ENCODE data around the gene RASGRP2. TPM values are rescaled to one million over a fixed set of nuclear protein-coding genes. Genes with fewer than 3 reads are reported as not detected.

The RASGRP2 gene
- total RNA-seq, 1 donor from 2014 or later, result 12.0 TPM

DNA sequence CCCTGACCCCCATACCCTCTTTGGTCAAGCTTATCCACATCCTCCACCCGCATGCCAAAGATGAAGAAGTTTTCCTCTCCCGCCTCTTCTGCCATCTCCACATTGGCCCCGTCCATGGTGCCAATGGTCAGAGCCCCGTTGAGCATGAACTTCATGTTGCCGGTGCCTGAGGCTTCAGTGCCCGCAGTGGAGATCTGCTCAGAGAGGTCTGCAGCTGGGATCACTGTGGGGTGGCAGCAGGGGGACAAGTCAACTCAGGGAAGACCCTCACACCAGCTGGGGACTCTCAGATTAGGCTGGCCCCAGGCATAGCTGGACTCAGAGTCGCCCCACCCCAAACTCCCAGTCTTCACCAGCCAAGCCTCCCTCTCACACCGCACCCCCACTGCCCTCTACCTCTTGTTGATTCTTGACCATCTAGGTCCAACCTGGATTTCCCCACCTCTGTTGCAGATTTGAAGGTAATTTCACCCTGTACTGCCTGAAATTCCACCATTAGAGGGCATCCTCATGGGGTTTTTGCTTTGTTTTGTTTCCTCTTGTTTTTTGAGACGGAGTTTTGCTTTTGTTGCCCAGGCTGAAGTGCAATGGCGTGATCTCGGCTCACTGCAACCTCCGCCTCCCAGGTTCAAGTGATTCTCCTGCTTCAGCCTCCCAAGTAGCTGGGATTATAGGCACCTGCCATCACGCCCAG lies 6.6 kb upstream of the RASGRP2 start:
- Histone ChIP-seq H3K36me3 (ENCODE audit: control insufficient read depth in 3 of 3, insufficient read depth in 3 of 3, low read length in 3 of 3) (peaks cover 60 to 67% (median 60%) of the 10 kb centered on the region in 3 donors), H3K4me3 (ENCODE audit: low read length in 3 of 3) (no peak overlapping the region), H3K4me1 (ENCODE audit: control insufficient read depth in 3 of 3, insufficient read depth in 3 of 3, low read length in 3 of 3) (peaks cover 67 to 78% (median 77%) of the 10 kb centered on the region in 3 donors), H3K27me3 (ENCODE audit: control insufficient read depth in 3 of 3, insufficient read depth in 3 of 3, low read length in 3 of 3) (no peaks in the 10 kb centered on the region), H3K9me3 (ENCODE audit: control insufficient read depth in 3 of 3, low read length in 3 of 3) (no peaks in the 10 kb centered on the region), H3K27ac (ENCODE audit: low read depth, low read length) (no peak overlapping the region), H3K9ac (ENCODE audit: low read depth in 1 of 3, low read length in 3 of 3) (no peak overlapping the region)

DNA sequence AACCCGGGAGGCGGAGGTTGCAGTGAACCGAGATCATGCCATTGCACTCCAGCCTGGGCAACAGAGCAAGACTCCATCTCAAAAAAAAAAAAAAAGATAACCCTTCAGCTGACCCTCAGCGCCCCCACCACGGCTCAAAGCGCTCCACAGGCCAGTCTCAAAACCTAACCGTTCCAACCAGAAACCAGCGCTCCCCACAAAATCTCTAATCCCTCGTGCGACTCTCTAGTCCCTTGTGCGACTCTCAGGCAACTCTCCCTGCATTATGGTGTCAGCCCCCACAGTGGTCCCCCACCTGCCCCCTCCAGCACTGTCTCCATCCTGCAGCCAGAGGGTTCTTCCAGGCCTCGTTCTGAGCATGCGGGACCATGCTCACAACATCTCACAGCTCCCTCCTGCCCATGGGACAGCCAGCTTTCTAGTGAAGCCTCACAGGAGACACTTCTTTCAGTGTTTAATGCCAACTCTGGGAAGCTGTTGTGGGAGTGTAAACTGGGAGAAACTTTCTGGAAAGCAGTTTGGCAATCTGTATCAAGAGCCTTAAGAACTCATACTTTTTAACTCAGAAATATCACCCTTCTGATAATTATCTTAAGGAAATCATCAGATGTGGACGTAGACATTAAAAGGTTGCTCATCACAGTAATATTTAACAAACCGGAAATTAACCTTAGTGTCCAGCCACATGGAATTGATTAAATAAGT lies 4.2 kb upstream of the RASGRP2 start:
- Histone ChIP-seq H3K27me3 (ENCODE audit: control insufficient read depth in 3 of 3, insufficient read depth in 3 of 3, low read length in 3 of 3) (no peaks in the 10 kb centered on the region), H3K4me3 (ENCODE audit: low read length in 3 of 3) (no peak overlapping the region), H3K9me3 (ENCODE audit: control insufficient read depth in 3 of 3, low read length in 3 of 3) (no peaks in the 10 kb centered on the region), H3K4me1 (ENCODE audit: control insufficient read depth in 3 of 3, insufficient read depth in 3 of 3, low read length in 3 of 3) (peaks cover 64 to 75% (median 73%) of the 10 kb centered on the region in 3 donors), H3K27ac (ENCODE audit: low read depth, low read length) (peak overlapping the region; percentile 19), H3K36me3 (ENCODE audit: control insufficient read depth in 3 of 3, insufficient read depth in 3 of 3, low read length in 3 of 3) (peaks cover 39 to 52% (median 43%) of the 10 kb centered on the region in 3 donors), H3K9ac (ENCODE audit: low read depth in 1 of 3, low read length in 3 of 3) (peak overlapping the region in 1 of 3 donors; percentile 45)

DNA sequence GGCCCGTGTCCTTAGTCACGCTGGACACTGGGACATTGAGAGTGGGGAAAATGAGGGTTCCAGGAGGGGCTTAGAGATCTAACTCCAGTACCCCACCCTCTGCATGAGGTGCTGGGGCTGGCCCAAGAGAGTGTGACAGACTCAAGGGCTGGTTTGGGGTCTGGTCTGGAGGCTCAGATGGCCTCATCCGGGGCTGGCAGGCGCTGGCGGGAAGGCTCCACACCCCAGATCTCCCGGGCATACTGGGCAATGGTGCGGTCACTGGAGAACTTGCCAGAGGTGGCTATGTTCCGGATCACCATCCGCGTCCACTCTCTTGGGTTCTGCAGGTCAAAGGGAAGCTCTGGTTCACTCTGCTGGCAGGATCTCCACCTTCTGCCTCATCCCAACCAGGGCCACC lies 2.5 kb upstream of the RASGRP2 start:
- Histone ChIP-seq H3K4me1 (ENCODE audit: control insufficient read depth in 3 of 3, insufficient read depth in 3 of 3, low read length in 3 of 3) (peaks cover 53 to 73% (median 69%) of the 10 kb centered on the region in 3 donors), H3K4me3 (ENCODE audit: low read length in 3 of 3) (peak overlapping the region in 1 of 3 donors; percentile 14), H3K36me3 (ENCODE audit: control insufficient read depth in 3 of 3, insufficient read depth in 3 of 3, low read length in 3 of 3) (peaks cover 23 to 36% (median 27%) of the 10 kb centered on the region in 3 donors), H3K27me3 (ENCODE audit: control insufficient read depth in 3 of 3, insufficient read depth in 3 of 3, low read length in 3 of 3) (no peaks in the 10 kb centered on the region), H3K27ac (ENCODE audit: low read depth, low read length) (peak overlapping the region; percentile 87), H3K9me3 (ENCODE audit: control insufficient read depth in 3 of 3, low read length in 3 of 3) (no peaks in the 10 kb centered on the region), H3K9ac (ENCODE audit: low read depth in 1 of 3, low read length in 3 of 3) (peak overlapping the region in 2 of 3 donors; percentile 57 to 69)

DNA sequence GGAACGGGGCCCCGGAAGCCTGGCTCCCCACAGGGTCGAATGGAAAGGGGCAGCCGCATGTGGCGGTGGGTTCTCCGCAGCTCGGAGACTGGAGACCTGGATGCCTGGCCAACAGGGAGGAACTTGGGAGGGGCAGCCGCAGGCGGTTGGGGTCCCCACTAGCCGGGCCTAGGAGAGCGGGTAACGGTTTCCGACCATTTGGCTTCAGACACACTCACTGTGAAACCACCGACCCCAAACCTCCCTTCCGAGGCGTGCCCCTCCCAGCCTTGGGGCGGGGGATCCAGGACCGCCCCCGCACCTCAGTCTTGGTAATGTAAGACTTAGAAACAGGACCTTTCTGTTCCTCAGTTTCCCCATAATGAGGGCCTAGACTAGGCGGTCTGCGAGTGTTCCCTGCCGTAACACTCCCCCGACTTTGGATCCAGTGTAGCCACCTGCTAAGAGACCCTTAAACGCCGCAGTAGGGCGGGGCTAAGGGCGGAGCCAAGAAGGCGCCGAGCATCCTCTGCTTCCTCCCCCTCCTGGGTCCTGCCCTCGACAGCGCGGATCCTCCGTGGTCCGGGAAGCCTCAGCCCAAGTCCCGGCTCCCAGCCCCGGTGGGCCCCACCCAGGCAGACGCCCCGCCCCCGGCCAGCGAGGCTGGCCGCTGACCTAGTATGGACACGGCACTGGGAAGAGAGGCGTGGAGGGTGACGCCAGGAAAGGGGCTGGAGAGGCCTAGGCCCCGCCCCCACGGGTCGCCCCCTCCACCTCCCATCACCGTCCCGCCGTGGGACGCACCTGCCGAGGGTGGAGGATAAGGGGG lies 1.8 kb upstream of the RASGRP2 start:
- Histone ChIP-seq H3K36me3 (ENCODE audit: control insufficient read depth in 3 of 3, insufficient read depth in 3 of 3, low read length in 3 of 3) (peaks cover 17 to 28% (median 21%) of the 10 kb centered on the region in 3 donors), H3K9ac (ENCODE audit: low read depth in 1 of 3, low read length in 3 of 3) (peak overlapping the region; percentile 65 to 79 (median 76)), H3K9me3 (ENCODE audit: control insufficient read depth in 3 of 3, low read length in 3 of 3) (no peaks in the 10 kb centered on the region), H3K4me1 (ENCODE audit: control insufficient read depth in 3 of 3, insufficient read depth in 3 of 3, low read length in 3 of 3) (peaks cover 47 to 67% (median 65%) of the 10 kb centered on the region in 3 donors), H3K27ac (ENCODE audit: low read depth, low read length) (peak overlapping the region; percentile 87), H3K4me3 (ENCODE audit: low read length in 3 of 3) (peak overlapping the region; percentile 48 to 67 (median 56)), H3K27me3 (ENCODE audit: control insufficient read depth in 3 of 3, insufficient read depth in 3 of 3, low read length in 3 of 3) (no peaks in the 10 kb centered on the region)

DNA sequence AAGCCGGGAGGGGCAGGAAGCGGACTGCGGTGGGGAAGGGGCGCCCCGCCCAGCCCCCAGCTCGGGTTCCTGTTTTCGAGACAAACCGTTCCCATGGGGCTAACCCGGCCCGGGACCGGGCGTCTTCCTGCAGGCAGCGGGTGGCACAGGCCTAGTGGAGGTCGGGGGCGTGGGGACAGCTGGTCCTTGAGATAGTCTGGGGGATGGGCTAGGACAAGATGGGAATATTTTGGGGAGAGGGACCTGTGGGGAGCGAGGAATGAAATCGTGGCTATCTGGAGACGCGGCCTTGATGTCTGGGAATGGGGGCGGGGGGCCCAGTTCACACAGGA lies 1.2 kb upstream of the RASGRP2 start:
- Histone ChIP-seq H3K9me3 (ENCODE audit: control insufficient read depth in 3 of 3, low read length in 3 of 3) (no peaks in the 10 kb centered on the region), H3K36me3 (ENCODE audit: control insufficient read depth in 3 of 3, insufficient read depth in 3 of 3, low read length in 3 of 3) (peaks cover 12 to 23% (median 15%) of the 10 kb centered on the region in 3 donors), H3K9ac (ENCODE audit: low read depth in 1 of 3, low read length in 3 of 3) (peak overlapping the region; percentile 65 to 79 (median 76)), H3K4me3 (ENCODE audit: low read length in 3 of 3) (peak overlapping the region; percentile 48 to 67 (median 56)), H3K27me3 (ENCODE audit: control insufficient read depth in 3 of 3, insufficient read depth in 3 of 3, low read length in 3 of 3) (no peaks in the 10 kb centered on the region), H3K27ac (ENCODE audit: low read depth, low read length) (peak overlapping the region; percentile 87), H3K4me1 (ENCODE audit: control insufficient read depth in 3 of 3, insufficient read depth in 3 of 3, low read length in 3 of 3) (peaks cover 43 to 62% (median 60%) of the 10 kb centered on the region in 3 donors)

DNA sequence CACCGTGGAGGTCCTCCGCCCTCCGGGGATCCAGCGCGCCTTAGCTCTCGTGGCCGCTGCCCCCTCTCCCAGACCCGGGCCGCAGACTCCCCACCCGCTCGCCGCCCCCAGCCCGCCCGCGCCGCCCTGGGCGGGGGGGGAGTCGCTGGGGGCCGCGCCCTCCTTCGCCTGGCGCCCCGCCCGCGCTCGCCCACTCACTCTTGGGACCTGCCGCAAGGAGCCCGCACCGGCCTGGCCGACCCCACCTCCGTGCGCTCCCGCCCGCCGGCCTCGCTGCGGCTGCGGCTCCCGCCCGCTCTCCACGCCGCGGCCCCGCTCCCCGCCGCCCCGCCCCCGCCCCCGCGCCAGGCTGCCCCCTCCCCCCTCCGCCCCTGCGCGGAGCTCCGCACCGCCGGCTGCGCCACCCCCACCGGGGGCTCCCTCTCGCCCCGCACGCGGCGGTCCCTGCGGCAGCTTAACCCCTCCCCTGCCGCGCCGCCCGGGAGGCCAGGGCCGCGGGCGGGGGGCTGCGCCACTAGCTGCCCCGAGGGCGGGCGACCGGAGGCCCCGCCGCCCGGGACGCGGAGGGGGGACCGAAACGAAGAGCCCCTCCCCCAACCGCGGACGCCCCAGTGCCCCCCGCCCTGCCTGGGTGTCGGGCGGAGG lies 724 bp upstream of the RASGRP2 start:
- Histone ChIP-seq H3K27ac (ENCODE audit: low read depth, low read length) (peak overlapping the region; percentile 87), H3K4me3 (ENCODE audit: low read length in 3 of 3) (peak overlapping the region; percentile 64 to 87 (median 83)), H3K36me3 (ENCODE audit: control insufficient read depth in 3 of 3, insufficient read depth in 3 of 3, low read length in 3 of 3) (peaks cover 10 to 21% (median 13%) of the 10 kb centered on the region in 3 donors), H3K9me3 (ENCODE audit: control insufficient read depth in 3 of 3, low read length in 3 of 3) (no peaks in the 10 kb centered on the region), H3K27me3 (ENCODE audit: control insufficient read depth in 3 of 3, insufficient read depth in 3 of 3, low read length in 3 of 3) (no peaks in the 10 kb centered on the region), H3K9ac (ENCODE audit: low read depth in 1 of 3, low read length in 3 of 3) (peak overlapping the region; percentile 65 to 85 (median 65)), H3K4me1 (ENCODE audit: control insufficient read depth in 3 of 3, insufficient read depth in 3 of 3, low read length in 3 of 3) (peaks cover 40 to 60% (median 58%) of the 10 kb centered on the region in 3 donors)

DNA sequence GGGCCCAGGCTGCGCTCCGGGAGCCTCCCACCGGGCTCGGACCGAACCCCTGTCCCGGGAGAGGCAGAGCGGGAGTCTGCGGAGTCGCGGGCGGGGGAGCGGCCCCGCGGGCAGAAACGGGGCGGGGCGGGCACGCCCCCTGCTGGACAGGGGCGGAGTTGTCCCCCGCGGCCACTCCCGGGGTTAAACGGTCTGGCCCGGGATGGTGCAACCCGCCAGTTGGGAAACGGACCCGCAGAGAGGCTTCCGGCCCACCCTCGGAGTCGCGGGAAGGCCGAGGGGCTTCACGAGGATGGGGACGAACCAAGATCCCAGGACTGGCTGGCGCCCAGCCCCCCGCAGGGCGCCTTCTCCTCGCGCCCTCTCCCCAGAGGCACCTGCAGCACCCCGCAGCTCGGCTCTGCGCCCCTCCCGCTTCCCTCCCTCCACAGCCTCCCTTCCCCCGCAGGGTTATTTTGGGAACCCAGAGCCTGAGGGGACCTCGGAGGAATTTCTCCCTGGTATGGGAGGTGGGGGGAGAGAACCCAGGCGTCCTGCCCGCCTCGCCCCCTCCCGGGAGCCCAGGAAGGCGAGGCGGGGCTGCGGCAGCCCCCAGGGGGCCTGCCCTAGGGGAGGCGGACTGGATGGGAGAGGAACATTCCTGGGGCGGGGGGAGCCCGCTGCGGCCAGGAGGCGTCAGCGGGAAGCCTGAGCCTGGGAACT lies 902 bp downstream of the RASGRP2 start:
- Histone ChIP-seq H3K9me3 (ENCODE audit: control insufficient read depth in 3 of 3, low read length in 3 of 3) (no peaks in the 10 kb centered on the region), H3K27me3 (ENCODE audit: control insufficient read depth in 3 of 3, insufficient read depth in 3 of 3, low read length in 3 of 3) (no peaks in the 10 kb centered on the region), H3K4me1 (ENCODE audit: control insufficient read depth in 3 of 3, insufficient read depth in 3 of 3, low read length in 3 of 3) (peaks cover 38 to 57% (median 53%) of the 10 kb centered on the region in 3 donors), H3K4me3 (ENCODE audit: low read length in 3 of 3) (peak overlapping the region; percentile 64 to 87 (median 83)), H3K9ac (ENCODE audit: low read depth in 1 of 3, low read length in 3 of 3) (peak overlapping the region; percentile 65 to 85 (median 77)), H3K36me3 (ENCODE audit: control insufficient read depth in 3 of 3, insufficient read depth in 3 of 3, low read length in 3 of 3) (peaks cover 10 to 13% (median 11%) of the 10 kb centered on the region in 3 donors), H3K27ac (ENCODE audit: low read depth, low read length) (peak overlapping the region; percentile 78)

DNA sequence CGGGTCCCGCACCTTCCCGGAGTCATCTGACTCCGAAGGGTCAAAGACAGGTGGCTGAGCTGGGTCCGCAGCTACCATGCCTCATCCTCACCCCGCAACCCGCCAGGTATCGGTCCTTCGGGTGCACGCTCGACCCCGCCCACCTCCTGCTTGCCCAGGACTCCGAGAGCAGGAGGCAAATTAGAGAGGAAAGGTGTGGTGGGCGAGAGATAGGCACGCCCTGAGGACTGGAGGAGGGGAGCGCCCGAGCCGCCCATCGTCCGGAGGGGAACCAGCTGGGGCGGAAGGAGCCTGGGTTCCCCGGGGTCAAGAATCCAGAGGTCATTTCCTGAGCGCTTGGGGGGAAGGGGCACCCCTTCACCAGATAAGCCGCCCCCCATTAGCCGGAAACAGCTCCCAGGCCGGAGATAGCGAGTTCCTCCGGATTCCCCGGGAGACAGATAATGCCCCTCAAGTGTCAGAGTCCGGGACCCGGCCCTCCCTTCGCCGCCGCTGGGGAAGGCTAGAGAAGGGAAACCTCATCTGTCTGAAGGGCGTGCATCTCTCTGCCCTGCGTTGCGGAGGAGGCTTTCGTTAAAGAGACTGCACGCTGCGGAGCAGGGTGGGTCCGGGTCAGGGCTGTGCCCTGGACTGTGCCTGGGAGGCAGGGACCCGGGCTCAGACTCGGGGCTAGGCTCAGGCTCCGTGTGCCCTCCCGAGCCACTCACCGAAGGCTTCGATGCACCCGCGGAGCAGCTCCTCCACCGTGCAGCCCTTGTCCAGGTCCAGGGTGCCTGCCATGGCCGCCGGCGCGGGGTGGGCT lies 1.7 kb downstream of the RASGRP2 start:
- Histone ChIP-seq H3K27ac (ENCODE audit: low read depth, low read length) (peak overlapping the region; percentile 78), H3K36me3 (ENCODE audit: control insufficient read depth in 3 of 3, insufficient read depth in 3 of 3, low read length in 3 of 3) (peaks cover 7 to 8% (median 7%) of the 10 kb centered on the region in 3 donors), H3K4me1 (ENCODE audit: control insufficient read depth in 3 of 3, insufficient read depth in 3 of 3, low read length in 3 of 3) (peaks cover 31 to 49% (median 46%) of the 10 kb centered on the region in 3 donors), H3K4me3 (ENCODE audit: low read length in 3 of 3) (peak overlapping the region; percentile 64 to 87 (median 83)), H3K9me3 (ENCODE audit: control insufficient read depth in 3 of 3, low read length in 3 of 3) (no peaks in the 10 kb centered on the region), H3K27me3 (ENCODE audit: control insufficient read depth in 3 of 3, insufficient read depth in 3 of 3, low read length in 3 of 3) (no peaks in the 10 kb centered on the region), H3K9ac (ENCODE audit: low read depth in 1 of 3, low read length in 3 of 3) (peak overlapping the region; percentile 59 to 85 (median 77))
